ENCODE measurements around the gene MUC20. TPM values are rescaled to one million over a fixed set of nuclear protein-coding genes. Genes with fewer than 3 reads are reported as not detected.

Gene MUC20
- total and polyA plus RNA-seq, 2 of the 8 experiments (the other 6 are each of a cell fraction or from before 2014, with no cell fraction given) = 0.24 to 0.26 TPM

GRCh38 chr3:195770081-195770840 lies 49.5 kb downstream of the MUC20 start:
- Histone ChIP-seq H3K4me1 (replicated peaks in 1 of 4; ENCODE audit: control insufficient read depth in 3 of 4, insufficient read depth in 4 of 4, low read length in 3 of 4) (no peaks in the 10 kb centered on the region), H4K5ac (ENCODE audit: insufficient read length, low read depth, low read length) (no peak overlapping the region), H4K8ac (ENCODE audit: extremely low read depth, insufficient read depth, low read length) (no peak overlapping the region), H2BK15ac (ENCODE audit: low read length) (no peak overlapping the region), H2AFZ (ENCODE audit: low read length) (no peak overlapping the region), H2BK20ac (ENCODE audit: low read length) (no peak overlapping the region), H4K91ac (replicated peaks; ENCODE audit: insufficient read length, low read length) (no peak overlapping the region), H3K79me1 (ENCODE audit: low read depth, low read length) (no peaks in the 10 kb centered on the region), H2BK12ac (ENCODE audit: low read depth, low read length) (no peak overlapping the region), H4K20me1 (replicated peaks in 1 of 2; ENCODE audit: control insufficient read depth in 1 of 2, insufficient read depth in 2 of 2, low read length in 2 of 2) (no peaks in the 10 kb centered on the region), H3K4me2 (ENCODE audit: insufficient read depth in 1 of 2, low read depth in 2 of 2, low read length in 2 of 2) (no peak overlapping the region), H3K23ac (ENCODE audit: insufficient read length) (no peak overlapping the region), H3K18ac (ENCODE audit: extremely low read depth, low read length) (no peak overlapping the region), H3K79me2 (ENCODE audit: control insufficient read depth in 1 of 2, insufficient read depth in 2 of 2, low read length in 2 of 2) (no peaks in the 10 kb centered on the region), H3K56ac (replicated peaks; ENCODE audit: insufficient read length, low read depth, low read length) (no peak overlapping the region), H2AK5ac (ENCODE audit: low read depth, low read length) (no peak overlapping the region), H3K9me3 (ENCODE audit: insufficient read depth in 2 of 2, low read depth in 1 of 2, low read length in 1 of 2) (peaks cover 2 to 5% of the 10 kb centered on the region in 2 experiments; a peak in 2 of 4 replicates), H3K23me2 (ENCODE audit: low read depth, low read length) (peaks cover 7% of the 10 kb centered on the region; the same call in 1 of the 2 replicates), H3K9ac (replicated peaks in 1 of 4; ENCODE audit: extremely low read depth in 1 of 4, low read depth in 3 of 4, low read length in 3 of 4) (no peak overlapping the region), H3K27me3 (replicated peaks in 1 of 4; ENCODE audit: control insufficient read depth in 3 of 4, extremely low read depth in 1 of 4, insufficient read depth in 3 of 4, low read length in 3 of 4) (no peaks in the 10 kb centered on the region; a peak in 2 of 7 replicates), H3K27ac (ENCODE audit: low read depth, low read length) (no peak overlapping the region), H3K4ac (replicated peaks; ENCODE audit: insufficient read length, low read depth, low read length) (no peak overlapping the region), H2BK120ac (replicated peaks; ENCODE audit: low read depth, low read length) (no peak overlapping the region), H3K14ac (ENCODE audit: insufficient read length) (no peak overlapping the region), H3K4me3 (ENCODE audit: extremely low read depth in 1 of 4, insufficient read depth in 2 of 4, low read depth in 3 of 4, low read length in 4 of 4) (no peak overlapping the region), H3K36me3 (ENCODE audit: control insufficient read depth in 2 of 4, insufficient read depth in 4 of 4, low read length in 3 of 4) (no peaks in the 10 kb centered on the region), H2BK5ac (ENCODE audit: low read depth, low read length) (no peak overlapping the region)
- FAIRE-seq (no peak), DNase-seq (ENCODE audit: low read depth in 1 of 2, low spot score in 2 of 2) (no peak)
- 91% methylated on average over 14 of the region's 16 CpGs; no CpG with 5 or more reads in 1 of the 2 experiments for WGBS, 2 experiments (ENCODE audit: extremely low coverage in 1 of 2, insufficient coverage in 1 of 2, insufficient read length in 1 of 2, insufficient replicate concordance in 2 of 2, low coverage in 1 of 2, low lambda C conversion rate in 2 of 2, missing lambda C conversion rate in 1 of 2)
- POLR2A ChIA-PET (ENCODE audit: partially characterized antibody) = interaction anchor here (0.6 to 0.9 kb wide), 2 partner anchors 10 to 16 kb away, joined by 3 read pairs; no protein-coding TSS in a partner anchor
- CTCF ChIA-PET (ENCODE audit: partially characterized antibody) = interaction anchor here (0.5 to 4.4 kb wide), 4 partner anchors 24 to 821 kb away, joined by 3 to 23 read pairs (median 4); no protein-coding TSS in a partner anchor
- TF ChIP-seq TAF1 (IDR thresholded peaks at IDR 0.05; ENCODE audit: low read depth, low read length) = no peak
- no peak for TF ChIP-seq TCF12 (IDR thresholded peaks at IDR 0.05; ENCODE audit: low read depth, low read length)
- TF ChIP-seq TAF7 (optimal IDR thresholded peaks at IDR 0.05; ENCODE audit: borderline replicate concordance, low read depth, low read length) = no peak
- no peak for TF ChIP-seq SP4 (IDR thresholded peaks at IDR 0.05; ENCODE audit: low read length)
- no peak for TF ChIP-seq CHD2 (IDR thresholded peaks at IDR 0.05; ENCODE audit: low read length)
- no peak for TF ChIP-seq PHF8 (conservative IDR thresholded peaks at IDR 0.05; ENCODE audit: low read depth, low read length)
- TF ChIP-seq ATF2 (IDR thresholded peaks at IDR 0.05; ENCODE audit: low read length) = no peak
- TF ChIP-seq RFX5 (IDR thresholded peaks at IDR 0.05; ENCODE audit: borderline replicate concordance, low read depth, low read length) = no peak
- no peak for TF ChIP-seq ASH2L (IDR thresholded peaks at IDR 0.05; ENCODE audit: low read length)
- TF ChIP-seq YY1 (IDR thresholded peaks at IDR 0.05; ENCODE audit: low read depth, low read length) = no peak
- TF ChIP-seq KDM5A (IDR thresholded peaks at IDR 0.05; ENCODE audit: low read length) = no peak
- TF ChIP-seq POLR2AphosphoS5 (IDR thresholded peaks at IDR 0.05; ENCODE audit: low read depth, low read length) = no peak

All from H1 (cell line).